GM18873 (cell line): ENCODE results near the gene RANBP1.
A peak's percentile ranks its signal among the peaks of the same experiment; 100 is the strongest.

Experiments
- ATAC-seq: cut with Tn5 transposase; IDR thresholded peaks from one replicate; pipeline ENCODE4 v1.9.1; 2021; ENCODE audit warnings: mild to moderate bottlenecking, moderate library complexity, moderate number of reproducible peaks; ENCODE audit not compliant: unreplicated experiment, low FRiP score

RANBP1 gene

GRCh38 chr22:20106849-20107237 is 9.1 kb upstream of the RANBP1 start:
- no peak for ATAC-seq

- ATAC-seq, result no peak
Measured at GRCh38 chr22:20107471-20107901, 8.4 kb upstream of the RANBP1 start.

- ATAC-seq, result no peak
Measured at GRCh38 chr22:20107951-20108756, 7.8 kb upstream of the RANBP1 start.

- ATAC-seq, result no peak
Measured at GRCh38 chr22:20108757-20109230, 7.1 kb upstream of the RANBP1 start.

- no peak for ATAC-seq
Measured at GRCh38 chr22:20109411-20110358, 6.2 kb upstream of the RANBP1 start.

GRCh38 chr22:20110359-20110985 is 5.4 kb upstream of the RANBP1 start:
- no peak for ATAC-seq

GRCh38 chr22:20111045-20111688 is 4.7 kb upstream of the RANBP1 start:
- no peak for ATAC-seq

GRCh38 chr22:20111689-20112622 is 3.9 kb upstream of the RANBP1 start:
- no peak for ATAC-seq

GRCh38 chr22:20112623-20113511 is 3.0 kb upstream of the RANBP1 start:
- no peak for ATAC-seq

GRCh38 chr22:20113551-20114310 is 2.2 kb upstream of the RANBP1 start:
- ATAC-seq, result no peak

GRCh38 chr22:20114506-20115475 is 1.1 kb upstream of the RANBP1 start:
- no peak for ATAC-seq

- no peak for ATAC-seq
Measured at GRCh38 chr22:20116376-20116950, 559 bp downstream of the RANBP1 start.

- peak; percentile 72 for ATAC-seq
Measured at GRCh38 chr22:20116951-20117632, 1.2 kb downstream of the RANBP1 start, which contains the start of gene TRMT2A. Gene TRMT2A, minus strand, starts transcription at chr22:20117226. Its CDS starts 320 bp downstream, at chr22:20116906.

- ATAC-seq, result no peak
Measured at GRCh38 chr22:20117633-20118299, 1.9 kb downstream of the RANBP1 start.
